ENCODE measurements around the gene TENT4B.

- TF ChIP-seq, protein P1, sequence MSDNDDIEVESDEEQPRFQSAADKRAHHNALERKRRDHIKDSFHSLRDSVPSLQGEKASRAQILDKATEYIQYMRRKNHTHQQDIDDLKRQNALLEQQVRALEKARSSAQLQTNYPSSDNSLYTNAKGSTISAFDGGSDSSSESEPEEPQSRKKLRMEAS (IDR thresholded peaks at IDR 0.05): no peak
- no peak for TF ChIP-seq CTCF (IDR thresholded peaks at IDR 0.05)
These were observed 38.6 kb upstream of the TENT4B start for GRCh38 chr16:50114357-50115129.

Data from A549 (cell line).